Duodenal mucosa (tissue), 2 donors: ENCODE data around the gene TGFBR3.

Experiments used
- H3K27ac ChIP-seq: one replicate; pipeline ENCODE4 v1.7.0; 2013; ENCODE audit warnings: low read depth, low read length
- H3K27me3 ChIP-seq, 2 donors: one replicate each; pipeline ENCODE4 v1.7.0; 2013; ENCODE audit warnings: low read length in 2 of 2, control low read depth in 1 of 2; ENCODE audit not compliant: insufficient read depth in 2 of 2, control insufficient read depth in 1 of 2
- H3K36me3 ChIP-seq, 2 donors: one replicate each; pipeline ENCODE4 v1.7.0; 2013; ENCODE audit warnings: low read length in 2 of 2, control low read depth in 1 of 2; ENCODE audit not compliant: insufficient read depth in 2 of 2, control insufficient read depth in 1 of 2
- H3K4me1 ChIP-seq, 2 donors: one replicate each; pipeline ENCODE4 v1.7.0; 2013; ENCODE audit warnings: low read length in 2 of 2, control low read depth in 1 of 2; ENCODE audit not compliant: insufficient read depth in 2 of 2, control insufficient read depth in 1 of 2
- H3K4me3 ChIP-seq, 2 donors: one replicate each; pipeline ENCODE4 v1.7.0; 2013; ENCODE audit warnings: low read length in 2 of 2, low read depth in 1 of 2
- H3K9ac ChIP-seq, 2 donors: one replicate each; pipeline ENCODE4 v1.7.0; 2013; ENCODE audit warnings: low read length in 2 of 2, low read depth in 1 of 2
- H3K9me3 ChIP-seq, 2 donors: one replicate each; pipeline ENCODE4 v1.7.0; 2013; ENCODE audit warnings: low read length in 2 of 2, control low read depth in 1 of 2; ENCODE audit not compliant: control insufficient read depth in 1 of 2

The TGFBR3 gene

GRCh38 chr1:91793877-91794276 is 92.1 kb downstream of the TGFBR3 start:
- Histone ChIP-seq H3K36me3 (peaks cover 0 to 4% of the 10 kb centered on the region in 2 donors), H3K27me3 (no peaks in the 10 kb centered on the region), H3K9me3 (no peaks in the 10 kb centered on the region), H3K4me1 (peaks cover 9 to 14% of the 10 kb centered on the region in 2 donors), H3K27ac (no peak overlapping the region), H3K9ac (no peak overlapping the region), H3K4me3 (no peak overlapping the region)

- Histone ChIP-seq H3K27ac (no peak overlapping the region), H3K4me1 (peaks cover 8 to 9% of the 10 kb centered on the region in 2 donors), H3K9ac (no peak overlapping the region), H3K36me3 (peaks cover 0 to 4% of the 10 kb centered on the region in 2 donors), H3K9me3 (no peaks in the 10 kb centered on the region), H3K27me3 (no peaks in the 10 kb centered on the region), H3K4me3 (no peak overlapping the region)
Observed at GRCh38 chr1:91793189-91793588, 92.8 kb downstream of the TGFBR3 start.

- peaks cover 0 to 4% of the 10 kb centered on the region in 2 donors for H3K36me3 ChIP-seq
- H3K4me3 ChIP-seq, result no peak overlapping the region
- no peaks in the 10 kb centered on the region for H3K9me3 ChIP-seq
- peaks cover 7 to 9% of the 10 kb centered on the region in 2 donors for H3K4me1 ChIP-seq
- no peak overlapping the region for H3K27ac ChIP-seq
- no peak overlapping the region for H3K9ac ChIP-seq
- H3K27me3 ChIP-seq, result no peaks in the 10 kb centered on the region
Observed at GRCh38 chr1:91792489-91793071, 93.4 kb downstream of the TGFBR3 start.

- H3K9ac ChIP-seq, result no peak overlapping the region
- peaks cover 7 to 9% of the 10 kb centered on the region in 2 donors for H3K4me1 ChIP-seq
- H3K36me3 ChIP-seq, result peaks cover 0 to 4% of the 10 kb centered on the region in 2 donors
- no peak overlapping the region for H3K4me3 ChIP-seq
- H3K27me3 ChIP-seq, result no peaks in the 10 kb centered on the region
- H3K27ac ChIP-seq, result no peak overlapping the region
- no peaks in the 10 kb centered on the region for H3K9me3 ChIP-seq
Observed at GRCh38 chr1:91791691-91792488, 94.1 kb downstream of the TGFBR3 start.

- no peak overlapping the region for H3K27ac ChIP-seq
Observed at GRCh38 chr1:91791103-91791502, 94.8 kb downstream of the TGFBR3 start.

GRCh38 chr1:91790392-91790791 is 95.6 kb downstream of the TGFBR3 start:
- no peak overlapping the region for H3K27ac ChIP-seq
- no peaks in the 10 kb centered on the region for H3K9me3 ChIP-seq
- H3K36me3 ChIP-seq, result no peaks in the 10 kb centered on the region
- no peak overlapping the region for H3K4me3 ChIP-seq
- no peak overlapping the region for H3K9ac ChIP-seq
- peaks cover 7 to 9% of the 10 kb centered on the region in 2 donors for H3K4me1 ChIP-seq
- no peaks in the 10 kb centered on the region for H3K27me3 ChIP-seq

More at GRCh38 chr1:91791103-91791502, 94.8 kb downstream of the TGFBR3 start:
- H3K9ac ChIP-seq, result no peak overlapping the region
- no peaks in the 10 kb centered on the region for H3K9me3 ChIP-seq
- H3K4me3 ChIP-seq, result no peak overlapping the region
- H3K27me3 ChIP-seq, result no peaks in the 10 kb centered on the region
- H3K36me3 ChIP-seq, result no peaks in the 10 kb centered on the region
- peaks cover 7 to 9% of the 10 kb centered on the region in 2 donors for H3K4me1 ChIP-seq

GRCh38 chr1:91789273-91789997 is 96.5 kb downstream of the TGFBR3 start:
- Histone ChIP-seq H3K27me3 (no peaks in the 10 kb centered on the region), H3K36me3 (no peaks in the 10 kb centered on the region), H3K9ac (no peak overlapping the region), H3K9me3 (no peaks in the 10 kb centered on the region), H3K4me3 (no peak overlapping the region), H3K4me1 (peaks cover 9 to 13% of the 10 kb centered on the region in 2 donors), H3K27ac (no peak overlapping the region)

GRCh38 chr1:91787919-91788318 is 98.0 kb downstream of the TGFBR3 start:
- Histone ChIP-seq H3K27ac (no peak overlapping the region), H3K9ac (no peak overlapping the region), H3K36me3 (no peaks in the 10 kb centered on the region), H3K27me3 (no peaks in the 10 kb centered on the region), H3K4me1 (peaks cover 9 to 13% of the 10 kb centered on the region in 2 donors), H3K9me3 (no peaks in the 10 kb centered on the region), H3K4me3 (no peak overlapping the region)

- Histone ChIP-seq H3K36me3 (peaks cover 3% of the 10 kb centered on the region in 2 donors), H3K9me3 (no peaks in the 10 kb centered on the region), H3K4me3 (no peak overlapping the region), H3K27me3 (no peaks in the 10 kb centered on the region), H3K9ac (no peak overlapping the region), H3K4me1 (peaks cover 0 to 6% of the 10 kb centered on the region in 2 donors), H3K27ac (no peak overlapping the region)
Observed at GRCh38 chr1:91784616-91785015, 101.3 kb downstream of the TGFBR3 start.

- Histone ChIP-seq H3K27ac (no peak overlapping the region), H3K36me3 (peaks cover 3% of the 10 kb centered on the region in 2 donors), H3K9ac (no peak overlapping the region), H3K4me3 (no peak overlapping the region), H3K9me3 (no peaks in the 10 kb centered on the region), H3K27me3 (no peaks in the 10 kb centered on the region), H3K4me1 (peaks cover 0 to 6% of the 10 kb centered on the region in 2 donors)
Observed at GRCh38 chr1:91784191-91784590, 101.8 kb downstream of the TGFBR3 start.
